Hematopoietic multipotent progenitor cell treated with erythropoietin and hydrocortisone succinate and interleukin-3 and kit ligand, for 15 days (in vitro differentiated cells): ENCODE measurements around the gene DOCK4.

Source experiments
- DNase-seq: peaks from one replicate; pipeline ENCODE4 v3.0.0-alpha.2; 2015; ENCODE audit warnings: low spot score

The DOCK4 gene

GRCh38 chr7:112214883-112215282, 8.7 kb upstream of the DOCK4 start:
- DNase-seq = no peak

- DNase-seq = no peak
Measured at GRCh38 chr7:112214268-112214667, 8.1 kb upstream of the DOCK4 start.

GRCh38 chr7:112213735-112214134, 7.5 kb upstream of the DOCK4 start:
- no peak for DNase-seq

DNA sequence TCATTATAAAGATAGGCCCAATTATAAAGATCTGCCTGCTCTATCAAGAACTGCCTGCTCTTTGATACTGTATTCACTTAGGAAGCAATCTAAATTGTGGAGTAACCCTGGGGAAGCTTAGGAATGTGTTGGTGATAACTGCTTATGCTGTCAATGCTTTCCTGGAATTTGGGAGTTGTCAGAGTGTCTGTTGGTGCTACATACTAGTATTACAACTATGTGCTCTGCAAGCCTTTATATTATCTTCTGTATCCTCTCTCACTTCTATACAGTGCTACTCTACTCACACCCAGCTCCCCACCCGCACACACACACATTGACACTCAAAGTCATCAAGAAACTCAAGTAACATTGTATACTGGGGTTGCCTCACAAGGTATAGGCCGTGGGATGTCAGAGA, 6.4 kb upstream of the DOCK4 start:
- DNase-seq = no peak

DNA sequence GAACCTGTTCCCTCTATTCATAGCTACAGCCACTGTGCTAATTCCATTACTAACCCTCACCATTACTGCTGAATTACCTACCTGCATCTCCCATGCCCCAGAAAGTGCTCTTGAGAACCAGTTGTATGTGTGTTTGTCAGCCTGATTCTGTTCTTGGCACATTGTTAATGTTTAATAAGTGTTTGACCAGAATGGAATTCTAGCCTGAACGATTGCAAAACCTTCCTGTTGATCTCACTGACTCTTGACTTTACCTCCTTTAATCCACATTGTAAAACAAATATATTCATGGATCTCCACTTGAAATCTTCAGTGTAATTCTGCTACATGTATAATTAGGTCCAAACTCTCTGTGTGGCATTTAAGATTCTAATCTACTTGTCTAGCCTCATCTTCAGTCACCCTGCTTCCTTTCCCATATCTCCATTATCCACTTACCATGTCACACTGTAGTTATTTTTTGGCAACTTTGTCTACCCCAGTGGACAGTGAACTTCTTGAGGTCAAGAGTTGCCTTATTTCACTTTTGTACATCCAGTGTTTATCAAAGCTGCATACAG, 5.2 kb upstream of the DOCK4 start:
- no peak for DNase-seq

DNA sequence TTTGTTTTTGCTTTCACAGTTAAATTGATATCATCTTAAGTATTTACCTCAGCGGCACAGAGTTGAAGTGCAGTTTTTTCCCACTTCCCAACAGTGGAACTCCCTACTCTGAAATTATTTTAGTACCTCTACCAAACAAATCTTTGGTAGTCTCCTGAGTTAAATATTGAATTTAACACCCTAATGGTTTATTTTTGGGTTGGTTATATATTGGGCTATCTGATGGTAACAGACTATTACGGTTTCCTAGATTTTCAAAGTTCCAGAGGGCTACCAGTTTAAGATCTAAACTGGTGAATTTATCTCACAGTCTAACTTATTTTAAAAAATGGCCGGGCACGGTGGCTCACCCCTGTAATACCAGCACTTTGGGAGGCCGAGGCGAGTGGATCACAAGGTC, 1.6 kb upstream of the DOCK4 start:
- no peak for DNase-seq

GRCh38 chr7:112206991-112207592, 893 bp upstream of the DOCK4 start:
- peak; percentile 3 for DNase-seq

- DNase-seq = no peak
Measured at GRCh38 chr7:112205343-112206237, 609 bp downstream of the DOCK4 start.

DNA sequence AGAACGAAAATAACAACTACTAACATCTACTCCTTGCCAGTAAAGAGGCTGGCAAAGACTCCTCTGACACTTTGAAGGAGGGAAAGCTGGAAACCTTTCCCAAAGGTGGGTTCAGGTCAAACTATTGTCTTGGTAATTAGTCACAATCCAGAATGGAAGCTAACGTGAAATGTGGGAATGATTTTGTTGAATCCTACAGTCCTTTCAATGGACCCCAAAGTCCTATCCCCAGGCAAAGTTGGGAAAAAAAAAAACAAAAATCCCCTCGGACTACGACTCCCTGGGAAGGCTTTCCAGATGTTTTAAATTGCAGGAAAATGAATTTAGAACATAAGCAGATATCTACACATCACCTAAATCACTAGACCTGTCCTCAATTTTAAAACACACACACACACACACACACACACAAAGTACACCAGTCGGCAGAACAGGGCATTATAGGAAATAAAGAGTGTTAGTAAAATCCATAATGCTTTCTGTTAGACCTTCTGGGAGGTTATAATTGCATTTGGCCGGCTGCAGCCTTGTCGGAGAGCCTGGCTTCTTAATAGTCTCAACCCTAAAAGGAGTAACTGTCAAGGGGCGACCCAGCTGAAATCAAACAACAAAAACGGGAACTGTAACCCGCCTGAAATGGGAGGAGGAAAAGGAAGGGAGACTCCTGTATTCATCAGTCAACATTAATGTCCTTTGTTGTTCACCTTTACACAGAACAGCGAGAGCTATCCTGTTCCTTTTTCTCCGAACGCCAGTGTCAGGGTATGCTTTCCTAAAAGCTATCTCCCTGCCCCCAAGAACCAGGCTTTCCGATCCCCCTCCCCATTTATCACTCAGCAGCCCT, 1.5 kb downstream of the DOCK4 start:
- DNase-seq = no peak

GRCh38 chr7:112203365-112203739, 2.8 kb downstream of the DOCK4 start:
- no peak for DNase-seq

GRCh38 chr7:112202816-112203215, 3.4 kb downstream of the DOCK4 start:
- DNase-seq = peak; percentile 24

DNA sequence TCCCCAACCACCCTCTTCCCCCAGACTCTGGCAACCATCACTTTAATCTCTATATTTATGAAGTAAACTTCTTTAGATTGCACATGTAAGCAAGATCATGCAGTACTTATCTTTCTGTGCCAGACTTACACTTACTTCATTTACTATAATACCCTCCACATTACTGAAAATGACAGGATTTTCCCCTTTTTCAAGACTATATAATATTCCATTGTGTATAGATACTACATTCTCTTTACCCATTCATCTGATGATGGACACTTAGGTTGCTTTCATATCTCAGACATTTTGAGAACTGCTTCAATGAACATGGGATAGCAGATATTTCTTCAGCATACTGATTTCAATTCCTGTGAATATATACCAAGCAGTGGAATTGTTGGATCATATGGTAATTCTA, 4.4 kb downstream of the DOCK4 start:
- no peak for DNase-seq

DNA sequence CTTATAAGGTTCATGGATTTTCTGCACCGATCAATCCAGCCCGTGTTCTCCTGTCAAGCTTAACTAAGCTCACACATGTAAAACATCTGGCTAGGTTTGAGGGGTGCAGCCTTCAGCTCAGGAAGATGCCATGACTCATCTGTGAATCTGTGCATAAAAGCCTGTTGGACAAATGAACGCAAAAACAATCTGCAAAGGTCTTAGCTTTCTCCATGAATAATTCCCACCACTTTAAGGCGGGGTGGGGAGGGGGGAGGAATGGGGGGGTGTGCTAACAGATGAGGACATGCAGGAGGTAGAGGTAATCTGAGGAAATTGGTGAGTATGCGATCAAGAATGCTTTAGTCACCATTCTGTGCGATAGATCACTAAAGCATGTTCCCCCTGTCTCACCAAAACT, 4.8 kb downstream of the DOCK4 start:
- no peak for DNase-seq

DNA sequence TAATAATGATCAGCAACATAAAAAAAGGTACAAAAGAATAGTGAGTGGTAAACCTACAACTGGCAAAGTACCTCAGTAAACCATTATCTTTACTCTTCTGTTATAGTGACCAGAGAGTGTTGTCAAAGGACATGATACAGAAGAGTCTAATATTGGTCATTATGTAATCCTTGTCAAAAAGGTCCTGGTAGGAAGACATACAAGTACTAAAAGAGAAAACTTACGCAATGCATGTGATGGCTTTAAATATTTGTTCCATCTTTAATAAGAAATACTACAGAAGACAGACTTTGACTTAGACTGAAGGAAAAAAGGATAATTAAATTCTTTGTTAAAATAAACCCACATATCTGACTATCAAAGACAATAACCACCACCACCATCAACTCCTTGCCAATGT, 6.5 kb downstream of the DOCK4 start:
- DNase-seq = no peak

DNA sequence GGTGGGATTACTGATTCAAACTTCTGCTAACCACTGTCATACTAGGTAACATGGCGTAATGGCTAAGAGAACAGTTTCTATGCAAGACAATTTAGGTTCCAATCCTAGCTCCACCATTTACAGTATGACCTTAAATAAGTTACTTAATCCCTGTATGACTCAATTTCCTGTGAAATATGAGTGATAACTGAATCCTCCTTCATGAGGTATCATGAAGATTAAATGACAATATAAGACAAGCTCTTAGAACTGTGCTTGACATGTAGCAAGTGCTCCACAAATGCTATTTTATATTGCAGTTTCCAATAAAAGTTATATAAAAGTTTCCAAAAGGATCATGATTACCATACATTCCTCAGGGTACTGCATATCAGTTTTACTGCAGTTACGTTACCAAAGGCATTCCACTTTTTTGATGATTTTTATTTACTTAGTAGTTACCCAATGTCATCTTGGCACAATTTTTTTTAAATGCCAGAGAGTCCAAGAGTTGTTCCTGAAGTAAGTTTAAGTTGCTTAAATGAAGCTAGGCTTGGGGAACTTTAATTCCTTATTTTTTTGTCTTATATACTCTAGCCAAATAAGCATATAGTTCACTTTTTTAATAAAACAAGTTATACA, 7.1 kb downstream of the DOCK4 start:
- DNase-seq = no peak

GRCh38 chr7:112197322-112197721, 8.9 kb downstream of the DOCK4 start:
- DNase-seq = no peak

DNA sequence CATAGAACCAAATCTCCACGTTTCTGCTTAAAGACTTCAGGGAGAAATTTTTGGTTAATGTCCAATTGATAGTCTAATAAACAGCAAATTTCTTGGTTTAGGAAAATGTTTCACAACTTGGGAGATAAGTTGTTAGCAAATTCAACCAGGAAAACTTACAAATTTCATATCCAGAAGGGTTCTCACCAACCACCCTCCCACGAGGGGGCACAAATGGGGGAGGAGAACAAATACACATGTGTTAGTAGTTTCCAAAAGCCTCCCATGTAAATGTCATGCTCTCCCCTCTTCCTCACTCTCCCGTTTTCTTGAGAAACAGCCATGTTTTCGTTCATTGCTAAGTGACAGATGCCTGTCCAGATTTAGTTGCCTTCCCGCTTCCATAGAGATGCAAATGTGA, 10.5 kb downstream of the DOCK4 start:
- no peak for DNase-seq

DNA sequence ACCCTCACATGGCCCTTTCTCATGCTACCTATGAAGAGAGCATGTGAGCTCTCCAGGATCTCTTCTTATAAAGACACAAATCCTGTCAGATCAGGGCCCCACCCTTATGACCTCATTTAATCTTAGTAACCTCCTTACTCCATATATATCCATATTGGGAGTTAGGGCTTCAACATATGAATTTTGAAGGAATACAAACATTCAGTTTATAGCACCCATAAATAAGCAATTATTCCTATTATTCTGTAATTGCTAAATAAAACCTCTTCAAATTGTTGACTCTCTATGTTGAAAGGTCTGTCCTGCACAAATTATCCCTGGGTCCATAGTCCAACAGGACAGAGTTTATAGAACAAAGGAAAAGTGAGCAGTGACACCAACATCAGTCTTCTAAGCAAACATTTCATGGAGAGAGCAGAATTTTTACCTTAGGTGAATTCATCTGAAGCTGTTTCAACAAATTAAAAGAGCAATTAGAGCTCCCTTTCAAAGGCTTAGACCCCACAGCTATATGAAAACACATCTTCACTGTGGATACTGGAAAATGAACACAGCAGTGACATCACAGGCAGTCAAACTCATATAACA, 12.2 kb downstream of the DOCK4 start:
- DNase-seq = no peak

- DNase-seq = no peak
Measured at GRCh38 chr7:112192236-112193154, 13.7 kb downstream of the DOCK4 start.

GRCh38 chr7:112190120-112190519, 16.1 kb downstream of the DOCK4 start:
- DNase-seq = no peak

GRCh38 chr7:112189691-112190090, 16.5 kb downstream of the DOCK4 start:
- no peak for DNase-seq
